Hippocampal formation (tissue), 2 donors: ENCODE results near the gene FRMD5.
A peak's percentile ranks its signal among the peaks of the same experiment; 100 is the strongest.

Experiments used
- DNase-seq, 2 donors: peaks; one replicate each; lab custom pipeline; 2025; lab: John Stamatoyannopoulos, UW

Gene FRMD5

GRCh38 chr15:43974852-43975251 is 220.2 kb downstream of the FRMD5 start:
- DNase-seq = no peak

DNA sequence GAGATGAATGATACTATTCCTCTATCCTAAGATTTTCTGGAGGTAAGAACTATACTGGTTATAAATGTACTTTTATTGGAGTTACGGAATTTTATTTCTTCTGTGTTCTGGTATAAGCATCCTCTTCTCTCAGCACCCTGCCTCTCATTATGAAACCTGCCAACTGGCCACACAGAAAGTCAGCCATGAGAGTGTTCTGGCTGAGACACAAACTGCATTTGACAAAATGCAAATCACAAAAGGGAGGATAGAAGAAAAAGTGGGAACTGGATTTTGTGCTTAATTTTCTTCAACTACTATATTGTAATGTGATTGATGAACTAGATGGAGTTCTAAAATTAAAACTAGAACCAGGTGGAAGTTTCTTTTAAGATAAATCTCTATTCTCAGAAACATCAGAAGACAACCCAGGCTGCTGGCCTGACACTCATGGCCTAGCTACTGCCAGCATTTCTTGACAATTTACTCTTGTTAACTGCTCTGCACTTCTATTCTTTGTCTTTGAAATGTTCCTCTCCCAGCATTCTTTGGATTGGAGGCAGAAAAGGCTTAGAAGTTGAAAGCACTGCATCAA is 225.2 kb downstream of the FRMD5 start:
- peak; percentile 25 to 43 for DNase-seq

- no peak for DNase-seq
Measured at GRCh38 chr15:43968551-43968950, 226.5 kb downstream of the FRMD5 start.

DNA sequence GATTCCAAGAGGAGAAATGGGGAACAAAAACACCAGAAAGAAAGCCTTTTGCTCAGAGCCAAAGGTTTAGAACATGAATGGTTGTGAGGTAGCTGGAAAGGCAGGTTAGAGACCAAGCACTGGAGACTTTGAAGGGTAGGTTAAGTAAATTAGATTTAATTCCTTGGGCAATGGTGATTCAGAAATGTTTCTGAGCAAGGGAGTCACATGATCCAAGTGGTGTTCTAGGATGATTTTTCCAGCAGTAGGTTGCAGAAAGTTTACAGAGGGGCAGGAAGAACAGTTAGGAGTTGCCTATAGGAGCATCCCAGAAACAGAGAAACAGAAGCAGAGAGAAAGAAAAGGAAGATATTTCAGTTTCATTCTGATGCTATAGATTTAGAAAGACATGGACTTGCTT is 228.4 kb downstream of the FRMD5 start:
- DNase-seq = no peak

DNA sequence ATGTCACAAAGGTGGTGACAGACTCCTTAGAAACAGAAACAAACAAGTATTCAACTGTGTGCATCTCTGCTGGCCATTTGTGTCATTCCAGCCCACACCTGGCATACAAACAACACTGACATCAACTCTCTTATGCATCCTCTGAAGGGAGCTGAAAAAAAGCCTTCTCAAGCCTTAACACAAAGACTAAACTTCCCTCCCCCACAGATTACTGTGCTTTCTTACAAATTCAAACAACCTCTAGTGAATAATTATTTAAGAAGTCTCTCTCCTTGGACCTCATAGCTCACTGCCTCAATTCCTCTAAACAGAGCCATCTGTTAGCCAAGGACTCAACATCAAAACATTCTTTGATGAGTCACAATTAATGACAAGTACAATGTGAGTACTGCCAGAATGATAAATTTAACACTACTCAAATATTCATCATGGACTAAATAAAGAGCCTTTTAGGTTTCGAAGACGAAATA is 236.2 kb downstream of the FRMD5 start:
- peak in 1 of 2 donors; percentile 51 for DNase-seq

- DNase-seq = no peak
Measured at GRCh38 chr15:43957724-43958123, 237.3 kb downstream of the FRMD5 start.

DNA sequence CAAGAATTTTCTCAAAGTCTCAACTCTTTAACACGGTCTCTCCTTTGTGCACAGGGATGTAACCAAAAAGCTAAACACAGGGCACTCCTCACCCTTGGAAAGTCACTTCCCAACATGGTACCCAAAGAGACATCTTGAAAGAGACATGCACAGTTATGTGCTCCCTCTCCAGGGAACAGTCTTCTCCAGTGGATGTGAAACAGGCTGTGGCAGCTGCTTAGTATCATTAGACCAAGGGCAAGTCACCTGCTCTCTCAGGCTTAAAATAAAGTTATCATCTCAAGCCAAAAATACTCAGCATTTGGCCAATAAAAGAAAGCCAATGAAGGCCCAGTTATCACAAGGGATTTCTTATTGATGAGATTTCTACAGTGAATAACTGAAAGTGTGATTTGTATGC is 239.9 kb downstream of the FRMD5 start:
- no peak for DNase-seq

GRCh38 chr15:43954181-43954621 is 240.9 kb downstream of the FRMD5 start:
- DNase-seq = no peak

GRCh38 chr15:43953402-43953801 is 241.7 kb downstream of the FRMD5 start:
- no peak for DNase-seq

- DNase-seq = no peak
Measured at GRCh38 chr15:43950531-43950930, 244.5 kb downstream of the FRMD5 start.

- DNase-seq = no peak
Measured at GRCh38 chr15:43948691-43949325, 246.3 kb downstream of the FRMD5 start.

- DNase-seq = no peak
Measured at GRCh38 chr15:43943511-43943910, 251.6 kb downstream of the FRMD5 start.

DNA sequence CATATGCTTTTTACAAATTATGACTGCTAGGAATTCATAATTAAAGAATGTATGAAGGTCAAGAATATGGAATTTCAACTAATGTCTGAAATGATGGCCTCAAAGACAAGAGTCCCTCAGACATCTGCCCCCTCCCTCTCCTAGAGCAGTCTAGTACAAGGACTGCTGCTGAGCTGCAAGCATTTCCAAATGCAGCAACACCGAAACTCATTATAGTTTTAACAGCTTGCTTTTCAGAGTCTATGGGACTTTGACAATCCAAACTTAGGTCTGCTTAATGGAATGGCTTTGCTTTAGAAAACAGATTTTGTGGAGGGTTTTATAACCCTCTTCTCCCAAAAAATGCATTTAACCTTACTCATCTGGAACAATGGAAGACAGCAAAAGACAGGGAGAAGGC is 252.9 kb downstream of the FRMD5 start:
- DNase-seq = no peak

GRCh38 chr15:43941555-43941954 is 253.5 kb downstream of the FRMD5 start:
- DNase-seq = no peak

GRCh38 chr15:43941071-43941470 is 254.0 kb downstream of the FRMD5 start:
- no peak for DNase-seq

DNA sequence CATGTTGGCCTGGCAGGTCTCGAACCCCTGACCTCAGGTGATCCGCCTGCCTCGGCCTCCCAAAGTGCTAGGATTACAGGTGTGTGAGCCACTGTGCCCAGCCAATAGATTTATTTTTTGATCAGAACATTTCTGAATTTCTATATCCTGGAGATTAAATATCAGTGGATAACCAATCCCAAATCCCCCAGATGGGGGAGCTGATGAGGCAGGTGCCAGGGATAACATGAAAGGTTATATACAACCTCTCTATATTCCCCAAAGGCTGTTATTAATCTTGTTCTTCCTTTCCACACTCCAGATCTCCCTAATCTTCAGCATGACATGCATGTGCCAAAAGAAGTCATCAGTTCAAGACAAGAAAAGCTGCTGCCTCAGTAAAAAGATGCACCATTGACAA is 256.0 kb downstream of the FRMD5 start:
- DNase-seq = no peak

DNA sequence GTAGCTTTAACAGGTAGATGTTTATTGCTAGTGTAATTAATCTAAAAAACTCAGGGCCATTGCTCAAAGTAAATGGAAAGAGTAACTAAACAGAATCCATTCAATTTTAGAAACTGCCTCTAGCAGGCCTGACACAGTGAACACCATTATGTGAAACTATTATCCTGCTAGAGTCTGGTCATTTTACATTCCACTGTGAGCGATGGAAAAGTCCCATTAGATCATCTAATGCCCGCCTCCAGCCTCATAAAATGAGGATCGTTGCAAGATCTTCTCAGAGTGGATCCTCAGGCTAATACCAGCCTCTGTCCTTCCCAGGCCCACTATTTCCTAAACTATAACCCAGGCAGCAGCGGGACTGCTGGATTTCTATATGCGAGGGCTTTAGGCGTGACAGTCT is 260.6 kb downstream of the FRMD5 start:
- DNase-seq = no peak

- DNase-seq = peak in 1 of 2 donors; percentile 14
Measured at GRCh38 chr15:43932907-43933306, 262.2 kb downstream of the FRMD5 start.

DNA sequence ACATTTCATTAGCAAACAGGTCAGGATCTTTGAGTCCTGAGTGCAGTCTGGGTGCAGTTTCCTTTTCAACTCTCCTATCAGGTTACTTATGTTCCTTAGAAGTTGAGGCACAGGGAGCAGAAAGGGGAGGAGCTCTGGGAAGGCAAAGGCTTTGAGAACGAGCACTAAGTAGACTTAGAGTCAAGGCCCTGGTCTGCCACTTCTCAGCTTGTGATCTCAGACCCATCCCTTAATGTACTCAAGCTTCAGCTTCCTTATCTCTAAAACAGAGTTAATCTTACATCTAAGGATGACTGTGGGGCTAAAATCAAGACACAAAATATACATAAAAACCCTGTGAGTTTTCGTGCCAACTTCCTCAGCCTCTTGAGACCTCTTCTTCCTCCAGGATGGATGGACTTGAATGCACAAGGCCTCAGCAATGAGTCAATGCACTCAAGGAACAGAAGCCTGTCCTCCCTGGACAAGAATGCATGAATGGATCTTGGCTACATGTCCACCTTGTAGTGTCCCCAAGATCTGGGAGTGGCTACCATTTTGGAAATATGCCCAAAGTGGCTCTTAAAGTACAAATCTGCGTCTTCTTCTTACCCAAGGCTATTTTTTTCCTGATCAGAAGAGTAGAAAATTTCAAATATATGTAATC is 263.2 kb downstream of the FRMD5 start:
- DNase-seq = no peak

GRCh38 chr15:43931119-43931518 is 264.0 kb downstream of the FRMD5 start:
- DNase-seq = peak in 1 of 2 donors; percentile 29

DNA sequence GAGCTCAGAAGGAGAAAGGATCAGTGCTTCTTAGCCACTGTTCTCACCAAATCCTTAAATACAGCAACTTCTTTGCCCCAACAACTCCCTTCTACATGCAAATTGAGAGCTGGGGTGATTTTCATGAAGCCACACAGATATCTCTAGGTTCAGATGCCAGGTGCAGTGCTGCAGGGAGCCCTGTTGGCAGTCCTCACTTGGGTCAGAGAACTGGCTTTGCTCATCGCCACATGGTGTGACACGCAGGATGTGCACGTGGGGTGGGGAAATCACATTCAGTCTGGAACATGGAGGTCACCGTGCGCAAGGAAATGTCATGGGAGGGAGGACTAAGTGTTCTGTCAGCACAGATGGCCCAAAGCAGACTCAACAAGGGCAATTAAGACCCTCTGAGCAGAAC is 264.5 kb downstream of the FRMD5 start:
- DNase-seq = no peak

DNA sequence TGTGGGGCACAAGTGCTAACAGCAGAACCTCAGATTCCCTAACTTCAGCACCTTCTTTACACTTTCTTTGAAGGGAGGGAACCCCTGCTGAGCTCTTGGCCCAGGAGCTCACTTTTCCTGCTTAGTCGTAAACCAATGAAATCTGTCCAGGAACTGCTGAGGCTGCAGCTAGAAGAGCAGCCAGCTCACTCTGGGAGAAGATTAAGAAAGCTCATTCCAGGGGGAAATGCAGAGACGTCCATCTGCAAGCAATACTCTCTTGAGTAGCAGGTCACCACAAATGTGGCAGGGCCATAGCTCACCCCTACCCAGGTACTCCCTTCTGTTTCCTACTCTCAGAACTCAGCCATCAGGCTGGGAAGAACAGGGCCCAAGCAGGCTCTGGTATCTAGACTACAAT is 265.0 kb downstream of the FRMD5 start:
- DNase-seq = no peak

- no peak for DNase-seq
Measured at GRCh38 chr15:43928152-43928551, 266.9 kb downstream of the FRMD5 start.
